Measurements from ENCODE around the gene CELF2.
A peak's percentile ranks its signal among the peaks of the same experiment; 100 is the strongest.

The CELF2 gene

DNA sequence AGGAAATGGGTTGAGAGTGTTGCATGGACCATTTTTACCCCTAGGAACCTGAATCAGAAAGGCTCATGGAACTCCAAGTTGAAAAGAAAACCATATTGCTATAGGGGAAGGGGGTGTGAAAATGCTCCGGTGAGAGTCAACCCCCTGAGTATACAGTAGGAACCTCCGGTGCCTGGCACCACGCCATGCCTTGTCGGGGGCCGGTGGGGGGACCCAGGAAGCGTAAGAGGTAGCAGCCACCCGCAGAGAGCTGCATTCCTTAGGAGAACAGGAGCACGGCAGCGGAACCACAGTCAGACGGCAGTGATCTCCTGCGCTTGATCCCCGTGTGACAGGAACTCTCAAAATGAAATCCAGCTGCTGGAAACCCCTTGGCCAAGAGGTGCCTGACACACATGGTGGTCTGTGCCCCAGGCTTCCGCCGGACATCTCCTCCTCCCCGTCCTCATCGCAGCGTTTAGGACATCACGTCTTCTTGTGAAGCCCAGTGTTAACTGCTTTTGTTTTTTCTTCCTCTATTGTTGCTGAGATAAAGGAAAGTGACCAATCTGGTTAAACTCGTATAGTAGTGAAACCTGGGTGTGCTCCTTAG, 186.8 kb downstream of the CELF2 start:
- no peak overlapping the region for H3K27ac ChIP-seq (ENCODE audit: low read depth, low read length)
- no peak overlapping the region for H3K9ac ChIP-seq (ENCODE audit: low read depth, low read length)
- 0 out of 2 replicates have a peak overlapping the region, but pooled peaks have one; percentile 12 for H3K4me3 ChIP-seq (ENCODE audit: low read depth, low read length)
- H3K9me3 ChIP-seq (ENCODE audit: control insufficient read depth, insufficient read depth, low read length): no peaks in the 10 kb centered on the region
- H3K4me1 ChIP-seq (ENCODE audit: control insufficient read depth, insufficient read depth, low read length): peaks cover 38% of the 10 kb centered on the region
- no peaks in the 10 kb centered on the region for H3K36me3 ChIP-seq (ENCODE audit: control insufficient read depth, insufficient read depth, low read length)
- H3K27me3 ChIP-seq (ENCODE audit: control insufficient read depth, insufficient read depth, low read length): no peaks in the 10 kb centered on the region

DNA sequence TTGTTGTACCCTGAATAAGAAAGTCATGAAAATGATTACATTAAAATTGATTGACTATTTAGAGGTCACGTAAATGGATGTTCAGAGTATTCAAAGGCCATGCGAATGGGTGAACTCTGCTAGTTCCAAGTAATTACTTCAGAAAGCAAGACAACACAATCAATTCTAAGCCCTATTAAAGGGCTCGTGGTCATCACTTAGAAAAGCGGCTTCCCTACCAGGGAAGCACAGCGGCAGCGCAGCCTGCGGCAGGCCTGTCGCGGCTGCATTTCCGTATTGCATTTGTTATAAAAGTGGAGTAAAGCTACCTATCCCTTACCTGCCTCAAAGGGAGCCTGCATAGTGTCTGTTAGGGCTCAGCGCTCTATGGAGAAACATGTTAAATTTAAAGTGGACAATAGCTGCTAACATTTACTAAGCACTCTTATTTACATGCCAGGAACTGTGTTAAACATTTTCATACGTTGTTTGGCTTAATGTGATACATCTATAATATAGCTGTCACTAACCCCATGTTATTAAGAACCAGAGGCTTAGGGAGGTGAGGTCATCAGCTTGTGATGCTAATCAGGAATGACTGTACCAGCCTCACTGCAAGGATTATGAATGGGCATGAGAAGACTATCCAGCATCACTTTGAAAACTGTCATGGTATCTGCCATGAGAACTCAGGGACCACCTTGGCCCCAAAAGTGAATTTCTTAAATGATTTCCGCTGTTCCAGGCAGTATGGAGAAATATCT, 187.5 kb downstream of the CELF2 start:
- H3K36me3 ChIP-seq (ENCODE audit: control insufficient read depth, insufficient read depth, low read length): no peaks in the 10 kb centered on the region
- H3K9ac ChIP-seq (ENCODE audit: low read depth, low read length): no peak overlapping the region
- no peaks in the 10 kb centered on the region for H3K27me3 ChIP-seq (ENCODE audit: control insufficient read depth, insufficient read depth, low read length)
- H3K4me3 ChIP-seq (ENCODE audit: low read depth, low read length): no peak overlapping the region
- H3K9me3 ChIP-seq (ENCODE audit: control insufficient read depth, insufficient read depth, low read length): no peaks in the 10 kb centered on the region
- H3K4me1 ChIP-seq (ENCODE audit: control insufficient read depth, insufficient read depth, low read length): peaks cover 38% of the 10 kb centered on the region
- H3K27ac ChIP-seq (ENCODE audit: low read depth, low read length): peak overlapping the region; percentile 28

DNA sequence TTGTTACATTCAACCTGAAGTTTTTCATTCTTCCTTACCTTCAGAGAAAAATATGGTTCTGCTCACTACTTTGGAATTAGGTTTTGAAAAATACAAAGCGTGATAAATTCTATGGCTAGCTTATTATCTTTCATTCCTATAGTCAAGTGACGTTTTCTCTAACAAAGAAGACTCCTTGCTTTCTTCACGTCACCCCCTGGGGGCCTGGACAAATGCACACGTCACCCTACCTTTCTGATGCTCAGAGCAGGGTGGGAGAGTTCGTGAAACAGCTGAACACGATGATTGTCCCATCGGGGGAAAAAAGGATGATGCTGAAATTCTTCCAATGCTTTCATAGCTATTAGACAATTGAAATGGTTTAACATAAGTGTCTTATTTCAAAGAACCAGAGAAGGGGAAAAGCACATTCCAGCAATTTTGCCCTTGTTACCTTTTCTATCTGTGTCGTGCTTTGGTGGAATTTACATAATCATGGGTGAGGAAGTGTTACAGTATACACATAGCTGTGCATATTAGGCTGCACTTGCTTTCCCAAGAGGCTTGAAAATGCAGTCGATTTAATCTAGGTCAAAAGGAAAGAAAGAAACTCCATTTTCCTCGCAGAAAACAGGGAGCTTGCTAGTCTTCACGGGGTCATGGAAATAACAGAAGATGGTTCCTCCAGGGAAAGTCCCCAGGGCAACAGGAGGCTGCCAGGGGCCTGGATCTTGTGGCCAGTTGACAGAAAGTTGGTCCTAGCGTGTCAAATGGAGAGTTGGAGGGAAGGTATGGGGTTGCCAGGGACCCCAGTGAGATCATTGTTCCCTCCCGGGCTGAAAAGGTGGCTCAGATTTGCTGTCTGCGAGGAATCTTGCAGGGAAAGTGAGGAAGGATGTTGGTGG, 189.2 kb downstream of the CELF2 start:
- Histone ChIP-seq H3K27me3 (ENCODE audit: control insufficient read depth, insufficient read depth, low read length) (no peaks in the 10 kb centered on the region), H3K27ac (ENCODE audit: low read depth, low read length) (no peak overlapping the region), H3K36me3 (ENCODE audit: control insufficient read depth, insufficient read depth, low read length) (no peaks in the 10 kb centered on the region), H3K9ac (ENCODE audit: low read depth, low read length) (no peak overlapping the region), H3K4me1 (ENCODE audit: control insufficient read depth, insufficient read depth, low read length) (peaks cover 38% of the 10 kb centered on the region), H3K9me3 (ENCODE audit: control insufficient read depth, insufficient read depth, low read length) (no peaks in the 10 kb centered on the region), H3K4me3 (ENCODE audit: low read depth, low read length) (no peak overlapping the region)

DNA sequence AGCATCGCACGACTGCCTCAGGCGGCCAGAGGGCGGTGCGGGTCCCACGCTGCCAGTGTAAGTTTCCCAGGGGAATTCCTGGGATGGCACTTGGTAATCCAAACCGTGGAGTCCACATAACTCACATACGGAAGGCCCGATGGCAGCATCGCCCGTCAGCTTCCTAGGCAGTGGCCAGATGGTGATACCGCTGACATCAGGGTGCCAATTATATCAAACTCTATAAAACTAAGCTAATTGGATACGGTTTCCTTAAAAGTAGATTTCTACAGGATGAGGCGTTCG, 189.8 kb downstream of the CELF2 start:
- H3K27ac ChIP-seq (ENCODE audit: low read depth, low read length): no peak overlapping the region
- H3K4me3 ChIP-seq (ENCODE audit: low read depth, low read length): no peak overlapping the region
- H3K9ac ChIP-seq (ENCODE audit: low read depth, low read length): no peak overlapping the region
- peaks cover 42% of the 10 kb centered on the region for H3K4me1 ChIP-seq (ENCODE audit: control insufficient read depth, insufficient read depth, low read length)
- no peaks in the 10 kb centered on the region for H3K9me3 ChIP-seq (ENCODE audit: control insufficient read depth, insufficient read depth, low read length)
- no peaks in the 10 kb centered on the region for H3K27me3 ChIP-seq (ENCODE audit: control insufficient read depth, insufficient read depth, low read length)
- H3K36me3 ChIP-seq (ENCODE audit: control insufficient read depth, insufficient read depth, low read length): no peaks in the 10 kb centered on the region

DNA sequence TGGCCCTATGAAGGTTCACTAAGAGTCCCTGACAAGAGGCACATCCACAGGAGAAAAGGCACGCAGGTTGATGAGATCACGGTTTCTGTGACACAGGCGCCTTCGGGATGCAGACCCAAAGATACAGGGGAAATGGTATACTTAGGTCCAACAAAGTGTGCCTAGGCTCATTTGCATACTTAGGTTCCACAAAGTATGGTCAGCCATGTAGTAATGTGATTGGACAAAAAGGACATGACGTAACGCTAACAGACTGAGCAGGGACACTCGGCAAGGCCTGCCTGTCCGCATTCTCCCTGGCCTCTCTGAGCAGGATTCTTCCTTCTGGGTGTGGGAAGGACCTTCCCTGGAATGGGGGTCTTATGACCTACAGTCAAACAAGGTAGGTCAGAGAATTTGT, 190.6 kb downstream of the CELF2 start:
- no peak overlapping the region for H3K4me3 ChIP-seq (ENCODE audit: low read depth, low read length)
- no peaks in the 10 kb centered on the region for H3K36me3 ChIP-seq (ENCODE audit: control insufficient read depth, insufficient read depth, low read length)
- no peak overlapping the region for H3K9ac ChIP-seq (ENCODE audit: low read depth, low read length)
- H3K9me3 ChIP-seq (ENCODE audit: control insufficient read depth, insufficient read depth, low read length): no peaks in the 10 kb centered on the region
- H3K27me3 ChIP-seq (ENCODE audit: control insufficient read depth, insufficient read depth, low read length): no peaks in the 10 kb centered on the region
- H3K27ac ChIP-seq (ENCODE audit: low read depth, low read length): no peak overlapping the region
- H3K4me1 ChIP-seq (ENCODE audit: control insufficient read depth, insufficient read depth, low read length): peaks cover 44% of the 10 kb centered on the region

DNA sequence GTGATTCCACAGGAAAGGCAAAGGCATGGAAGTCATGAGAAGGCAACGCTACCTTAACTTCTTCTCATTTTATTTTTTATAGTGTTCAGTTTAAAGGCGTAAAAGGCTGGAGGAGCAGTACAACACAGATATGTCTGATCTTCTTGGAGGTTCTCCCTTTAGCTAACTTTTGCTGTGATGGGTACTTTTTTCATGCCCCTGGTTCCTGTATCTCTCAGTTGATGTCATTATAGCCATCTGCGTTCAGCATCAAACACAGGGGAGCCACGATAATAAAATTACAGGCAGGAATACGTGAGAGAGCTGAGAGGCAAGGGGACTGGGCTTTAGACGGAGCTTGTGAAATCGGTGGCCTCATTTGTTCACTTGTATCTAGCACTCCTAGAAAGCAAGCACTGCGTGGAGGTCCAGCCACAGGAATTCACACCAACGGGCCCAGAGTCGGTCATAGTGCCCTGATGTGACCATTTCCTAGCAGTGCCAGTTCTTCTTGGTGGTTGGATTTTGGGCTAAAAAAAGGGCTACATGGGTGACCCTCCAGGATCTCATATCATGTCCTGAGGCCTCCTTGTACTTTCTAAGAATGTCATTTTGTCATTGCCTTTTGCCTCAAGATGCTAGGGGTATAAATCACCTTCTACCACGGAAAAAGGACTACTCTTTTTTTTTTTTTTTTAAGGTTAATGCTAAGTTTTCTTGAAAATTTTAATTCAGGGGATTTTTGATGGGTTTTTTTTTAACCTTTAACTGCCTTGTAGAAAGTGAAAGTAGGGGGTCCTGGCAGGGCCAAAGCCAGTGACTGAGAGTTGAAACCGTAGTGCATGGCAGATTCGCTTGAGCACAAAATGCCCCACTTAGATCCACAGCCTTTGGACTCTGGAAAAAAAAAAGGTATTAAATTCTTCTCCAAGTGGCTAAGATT, 191.5 kb downstream of the CELF2 start:
- Histone ChIP-seq H3K4me3 (ENCODE audit: low read depth, low read length) (no peak overlapping the region), H3K4me1 (ENCODE audit: control insufficient read depth, insufficient read depth, low read length) (peaks cover 38% of the 10 kb centered on the region), H3K9ac (ENCODE audit: low read depth, low read length) (no peak overlapping the region), H3K36me3 (ENCODE audit: control insufficient read depth, insufficient read depth, low read length) (no peaks in the 10 kb centered on the region), H3K27ac (ENCODE audit: low read depth, low read length) (no peak overlapping the region), H3K9me3 (ENCODE audit: control insufficient read depth, insufficient read depth, low read length) (no peaks in the 10 kb centered on the region), H3K27me3 (ENCODE audit: control insufficient read depth, insufficient read depth, low read length) (no peaks in the 10 kb centered on the region)

DNA sequence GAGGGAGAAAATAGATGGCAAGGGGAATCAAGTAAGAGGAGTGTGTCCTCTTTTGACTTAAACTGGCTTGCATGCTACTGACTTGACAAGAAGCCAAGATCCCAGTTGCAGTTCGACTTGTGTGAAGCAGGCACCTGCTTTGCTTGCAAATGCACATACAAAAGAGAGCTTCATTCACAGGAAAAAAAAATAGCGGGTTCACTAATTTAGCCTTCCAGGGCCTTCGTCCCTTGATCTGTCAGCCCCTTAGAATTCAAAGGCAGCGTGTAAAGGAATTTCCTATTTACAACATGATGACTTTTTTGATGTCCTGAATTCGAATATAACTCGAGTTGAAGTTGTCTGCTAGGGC, 192.1 kb downstream of the CELF2 start:
- H3K36me3 ChIP-seq (ENCODE audit: control insufficient read depth, insufficient read depth, low read length): no peaks in the 10 kb centered on the region
- no peaks in the 10 kb centered on the region for H3K27me3 ChIP-seq (ENCODE audit: control insufficient read depth, insufficient read depth, low read length)
- no peak overlapping the region for H3K4me3 ChIP-seq (ENCODE audit: low read depth, low read length)
- H3K9ac ChIP-seq (ENCODE audit: low read depth, low read length): no peak overlapping the region
- H3K27ac ChIP-seq (ENCODE audit: low read depth, low read length): no peak overlapping the region
- H3K9me3 ChIP-seq (ENCODE audit: control insufficient read depth, insufficient read depth, low read length): no peaks in the 10 kb centered on the region
- H3K4me1 ChIP-seq (ENCODE audit: control insufficient read depth, insufficient read depth, low read length): peaks cover 32% of the 10 kb centered on the region

DNA sequence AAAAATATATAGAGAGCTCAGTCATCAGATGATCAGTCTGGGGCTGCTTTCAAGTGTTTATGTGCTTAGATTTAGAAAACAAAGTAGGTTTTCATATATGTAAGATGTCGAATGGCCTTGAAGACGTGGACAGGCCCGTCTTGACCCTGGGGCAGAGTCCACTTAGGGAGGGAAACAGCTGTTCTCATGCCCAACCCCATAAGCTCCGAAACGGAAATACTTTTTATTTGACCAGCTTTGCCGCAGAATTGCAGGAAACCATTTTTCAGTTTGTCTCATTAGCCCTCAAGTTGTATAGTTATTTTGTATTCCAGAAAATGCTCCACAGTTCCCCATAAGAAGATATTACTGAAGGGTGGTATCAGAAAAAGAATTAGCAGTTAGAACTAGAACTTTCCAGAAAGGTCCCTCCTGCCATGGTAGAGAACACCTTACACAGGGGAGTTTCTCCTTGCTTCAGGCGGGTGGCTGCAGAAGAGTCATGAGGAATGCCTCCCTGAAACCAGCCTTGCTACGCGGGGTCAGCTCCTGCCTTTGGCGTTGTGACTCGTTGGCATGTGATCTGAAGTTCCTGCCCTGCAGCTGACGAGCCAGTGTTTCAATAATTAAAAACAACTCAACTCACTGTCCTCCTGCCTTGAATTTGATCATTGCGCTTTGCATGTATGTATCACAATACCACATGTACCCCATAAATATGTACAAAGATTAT, 192.7 kb downstream of the CELF2 start:
- no peak overlapping the region for H3K9ac ChIP-seq (ENCODE audit: low read depth, low read length)
- H3K27ac ChIP-seq (ENCODE audit: low read depth, low read length): no peak overlapping the region
- no peak overlapping the region for H3K4me3 ChIP-seq (ENCODE audit: low read depth, low read length)
- H3K4me1 ChIP-seq (ENCODE audit: control insufficient read depth, insufficient read depth, low read length): peaks cover 26% of the 10 kb centered on the region
- no peaks in the 10 kb centered on the region for H3K27me3 ChIP-seq (ENCODE audit: control insufficient read depth, insufficient read depth, low read length)
- no peaks in the 10 kb centered on the region for H3K9me3 ChIP-seq (ENCODE audit: control insufficient read depth, insufficient read depth, low read length)
- no peaks in the 10 kb centered on the region for H3K36me3 ChIP-seq (ENCODE audit: control insufficient read depth, insufficient read depth, low read length)

DNA sequence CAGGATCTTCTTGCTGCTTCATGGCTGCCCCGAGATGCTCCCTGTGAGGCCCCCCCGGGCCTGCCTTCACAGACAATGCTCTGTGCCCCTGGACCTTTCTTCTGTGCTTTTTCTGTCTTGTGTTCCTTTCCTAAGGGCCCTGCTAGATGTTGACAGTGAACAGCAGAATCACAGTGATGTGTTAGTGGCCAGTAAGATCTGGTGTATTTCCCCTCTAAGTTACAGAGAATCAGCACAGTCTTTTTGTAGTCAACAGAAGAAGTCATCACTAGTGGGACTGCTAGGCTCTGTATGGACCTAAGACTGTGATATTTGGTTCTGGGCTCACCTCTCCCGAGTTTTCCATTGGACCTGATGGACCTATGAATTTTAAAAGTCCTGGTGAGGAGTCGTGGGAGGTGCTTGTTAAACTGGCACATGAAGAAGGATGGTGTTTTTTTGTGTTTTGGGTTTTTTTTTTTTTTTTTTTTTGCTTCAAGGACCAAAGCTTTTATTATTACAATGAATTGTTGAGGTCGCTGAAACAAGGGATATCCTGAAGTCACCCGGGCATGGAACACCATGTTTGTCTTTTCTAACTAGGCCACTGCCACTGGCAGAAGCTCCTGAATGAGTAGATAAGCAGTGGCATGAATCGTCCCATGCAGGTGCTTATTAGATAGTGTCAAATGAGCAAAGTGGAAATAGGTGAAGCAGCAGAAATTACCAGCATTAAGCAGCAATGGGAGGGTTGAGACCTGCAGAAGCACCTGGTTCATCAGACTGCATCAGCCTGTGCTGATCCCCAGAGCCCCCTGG, 194.8 kb downstream of the CELF2 start:
- no peak overlapping the region for H3K4me3 ChIP-seq (ENCODE audit: low read depth, low read length)
- H3K4me1 ChIP-seq (ENCODE audit: control insufficient read depth, insufficient read depth, low read length): peaks cover 7% of the 10 kb centered on the region; the same call in 1 of the 2 replicates
- H3K9me3 ChIP-seq (ENCODE audit: control insufficient read depth, insufficient read depth, low read length): no peaks in the 10 kb centered on the region
- no peak overlapping the region for H3K27ac ChIP-seq (ENCODE audit: low read depth, low read length)
- H3K9ac ChIP-seq (ENCODE audit: low read depth, low read length): no peak overlapping the region
- no peaks in the 10 kb centered on the region for H3K27me3 ChIP-seq (ENCODE audit: control insufficient read depth, insufficient read depth, low read length)
- H3K36me3 ChIP-seq (ENCODE audit: control insufficient read depth, insufficient read depth, low read length): no peaks in the 10 kb centered on the region

All from HUES48 (cell line).